Measurements from ENCODE around the gene APOL4.

APOL4 gene

GRCh38 chr22:36227806-36228205 lies 26.2 kb upstream of the APOL4 start:
- no peak overlapping the region for H3K27ac ChIP-seq

GRCh38 chr22:36227396-36227795 lies 25.8 kb upstream of the APOL4 start:
- no peak for TF ChIP-seq ZFX (IDR thresholded peaks at IDR 0.05)

More at GRCh38 chr22:36227806-36228205, 26.2 kb upstream of the APOL4 start:
- TF ChIP-seq CTCF (conservative IDR thresholded peaks at IDR 0.05): no peak
- TF ChIP-seq ZFX (IDR thresholded peaks at IDR 0.05): no peak

DNA sequence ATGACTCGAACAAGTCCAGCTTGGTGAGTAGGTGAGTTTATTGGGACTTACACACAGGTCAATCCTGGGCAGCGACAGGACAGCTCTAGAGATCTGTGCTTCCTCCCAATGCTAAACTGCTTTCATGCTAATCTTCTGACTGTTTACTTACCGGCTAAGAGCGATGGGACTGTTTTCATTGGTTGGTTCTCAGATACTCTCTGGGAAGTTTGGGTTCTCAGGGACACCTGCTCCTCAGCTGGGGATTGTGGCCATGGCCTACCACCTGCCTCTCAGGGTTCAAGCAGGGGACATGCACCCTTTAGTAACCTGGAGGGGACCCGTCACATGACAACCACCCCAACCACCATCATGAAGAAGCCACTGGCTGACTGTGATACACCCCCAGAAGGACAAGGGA lies 24.6 kb upstream of the APOL4 start:
- TF ChIP-seq CTCF (conservative IDR thresholded peaks at IDR 0.05) (no peak), ZFX (IDR thresholded peaks at IDR 0.05) (no peak)
- no peak overlapping the region for H3K27ac ChIP-seq

More at GRCh38 chr22:36227396-36227795, 25.8 kb upstream of the APOL4 start:
- no peak overlapping the region for H3K27ac ChIP-seq

DNA sequence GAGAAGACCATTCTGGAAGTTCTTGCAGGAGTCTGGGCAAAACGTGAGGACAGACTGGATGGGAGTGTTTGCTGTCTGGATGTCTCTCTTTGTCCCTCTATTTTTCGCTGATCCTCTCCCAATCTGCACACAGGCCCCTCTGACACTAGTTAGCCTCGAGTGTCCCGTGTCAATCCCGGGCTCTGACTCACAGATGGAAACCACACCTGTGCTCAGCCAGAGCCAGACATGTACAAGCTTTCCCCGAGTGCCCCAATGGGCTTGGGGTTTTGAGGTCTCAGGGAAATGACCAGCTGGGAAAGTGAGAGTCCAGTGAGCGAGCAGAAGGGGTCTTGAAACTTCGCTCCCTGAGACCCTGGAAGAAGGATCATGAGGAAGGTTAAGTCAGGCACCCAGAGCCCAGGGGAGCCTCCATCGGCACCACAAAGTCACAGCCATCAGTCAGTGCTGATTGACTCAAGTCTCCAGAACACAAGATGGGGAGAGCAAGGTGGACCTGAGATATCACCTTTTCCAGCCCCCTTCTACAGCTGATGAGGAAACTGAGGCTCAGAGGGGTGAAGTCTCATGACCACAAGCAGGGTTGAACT lies 23.8 kb upstream of the APOL4 start:
- TF ChIP-seq ZFX (IDR thresholded peaks at IDR 0.05) (no peak), CTCF (conservative IDR thresholded peaks at IDR 0.05) (no peak)
- no peak overlapping the region for H3K27ac ChIP-seq

- TF ChIP-seq ZFX (IDR thresholded peaks at IDR 0.05) (no peak), CTCF (conservative IDR thresholded peaks at IDR 0.05) (no peak)
- H3K27ac ChIP-seq: no peak overlapping the region
These were observed 22.6 kb upstream of the APOL4 start for GRCh38 chr22:36224245-36224644.

DNA sequence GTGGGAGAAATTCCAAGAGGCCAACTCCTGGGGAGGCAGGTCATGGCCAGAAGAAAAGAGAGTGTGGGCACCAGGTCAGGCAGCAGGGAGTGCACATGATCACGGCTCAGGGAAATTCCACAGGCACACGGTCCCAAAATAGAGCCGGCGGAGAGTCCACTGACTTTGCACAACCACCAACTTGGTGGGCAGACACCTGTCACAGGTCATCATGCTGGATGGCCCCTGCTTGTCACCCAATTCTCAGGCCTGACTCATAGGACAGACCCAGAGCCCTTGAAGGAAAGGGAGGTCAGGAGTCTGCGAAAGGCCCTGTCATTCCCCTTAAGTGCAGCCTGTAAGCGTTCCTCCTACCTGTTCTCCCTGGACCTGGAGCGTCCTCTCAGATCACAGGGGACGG lies 21.9 kb upstream of the APOL4 start:
- no peak overlapping the region for H3K27ac ChIP-seq
- TF ChIP-seq ZFX (IDR thresholded peaks at IDR 0.05): no peak

DNA sequence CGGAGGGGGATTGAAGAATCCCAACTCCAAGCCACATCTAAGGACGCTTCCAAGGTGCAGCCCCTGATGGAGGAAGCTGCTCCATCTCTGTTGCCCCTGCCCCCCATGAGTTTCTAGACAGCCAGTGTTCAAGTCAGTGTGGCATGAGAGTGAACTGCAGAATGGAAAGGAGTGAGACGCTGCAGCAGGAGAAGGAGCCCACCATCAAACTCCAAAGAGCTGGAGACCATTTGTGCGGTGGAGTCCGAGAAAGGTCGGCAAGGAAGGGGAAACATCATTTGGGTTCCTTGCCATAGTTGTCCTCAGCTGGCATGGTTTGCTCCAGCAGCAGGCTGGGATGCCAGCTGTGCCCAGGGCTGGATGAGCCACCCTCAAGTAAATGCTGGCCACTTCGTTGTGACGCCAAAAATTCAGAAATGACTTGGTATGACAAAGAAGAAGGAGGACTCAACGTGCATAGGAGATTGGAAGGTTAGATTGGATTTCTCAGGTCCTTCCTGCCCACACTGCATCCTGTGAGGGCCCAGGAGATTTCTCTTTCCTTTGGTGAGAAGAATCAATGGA lies 21.4 kb upstream of the APOL4 start:
- TF ChIP-seq CTCF (conservative IDR thresholded peaks at IDR 0.05) (no peak), ZFX (IDR thresholded peaks at IDR 0.05) (no peak)
- H3K27ac ChIP-seq: no peak overlapping the region

- H3K27ac ChIP-seq: no peak overlapping the region
- peak; percentile 96 for TF ChIP-seq CTCF (conservative IDR thresholded peaks at IDR 0.05)
- no peak for TF ChIP-seq ZFX (IDR thresholded peaks at IDR 0.05)
These were observed 20.5 kb upstream of the APOL4 start for GRCh38 chr22:36221799-36222751.

Data from C4-2B (cell line).